ENCODE measurements around the gene GKAP1.
"Not testable (repeated sequence)": the region's sequence is repeated elsewhere in the genome, so short reads cannot be mapped to it uniquely, and the experiment has no call there.

DNA sequence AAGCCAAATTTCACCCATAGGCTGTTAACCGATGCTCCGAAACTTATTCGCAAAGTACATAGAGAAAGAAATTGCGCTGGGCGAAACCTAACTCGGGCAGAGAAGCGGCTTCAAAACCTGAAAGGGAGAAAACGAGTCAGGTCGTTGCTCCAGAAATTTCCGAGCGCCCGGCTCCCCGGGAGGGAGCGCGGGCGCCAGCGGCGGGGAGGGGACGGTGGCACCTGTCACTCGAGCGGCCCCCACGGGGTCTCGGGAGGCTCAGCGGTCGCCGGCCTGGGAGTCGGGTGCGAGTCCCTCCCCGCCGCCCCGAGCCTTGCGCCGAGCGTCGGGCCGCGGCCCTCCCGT is 586 bp downstream of the GKAP1 start:
- TF ChIP-seq, protein P1, sequence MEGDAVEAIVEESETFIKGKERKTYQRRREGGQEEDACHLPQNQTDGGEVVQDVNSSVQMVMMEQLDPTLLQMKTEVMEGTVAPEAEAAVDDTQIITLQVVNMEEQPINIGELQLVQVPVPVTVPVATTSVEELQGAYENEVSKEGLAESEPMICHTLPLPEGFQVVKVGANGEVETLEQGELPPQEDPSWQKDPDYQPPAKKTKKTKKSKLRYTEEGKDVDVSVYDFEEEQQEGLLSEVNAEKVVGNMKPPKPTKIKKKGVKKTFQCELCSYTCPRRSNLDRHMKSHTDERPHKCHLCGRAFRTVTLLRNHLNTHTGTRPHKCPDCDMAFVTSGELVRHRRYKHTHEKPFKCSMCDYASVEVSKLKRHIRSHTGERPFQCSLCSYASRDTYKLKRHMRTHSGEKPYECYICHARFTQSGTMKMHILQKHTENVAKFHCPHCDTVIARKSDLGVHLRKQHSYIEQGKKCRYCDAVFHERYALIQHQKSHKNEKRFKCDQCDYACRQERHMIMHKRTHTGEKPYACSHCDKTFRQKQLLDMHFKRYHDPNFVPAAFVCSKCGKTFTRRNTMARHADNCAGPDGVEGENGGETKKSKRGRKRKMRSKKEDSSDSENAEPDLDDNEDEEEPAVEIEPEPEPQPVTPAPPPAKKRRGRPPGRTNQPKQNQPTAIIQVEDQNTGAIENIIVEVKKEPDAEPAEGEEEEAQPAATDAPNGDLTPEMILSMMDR (IDR thresholded peaks at IDR 0.05; ENCODE audit: borderline replicate concordance, extremely low read depth, low read length, poor library complexity, severe bottlenecking) = not testable (repeated sequence)
- not testable (repeated sequence) for TF ChIP-seq EZH2 (IDR thresholded peaks at IDR 0.05; ENCODE audit: borderline replicate concordance, low read depth, low read length, severe bottlenecking)
